Adrenal gland (tissue), 12 donors: ENCODE results near the gene SPIN3. TPM values are rescaled to one million over a fixed set of nuclear protein-coding genes. Genes with fewer than 3 reads are reported as not detected.
"Not testable (repeated sequence)": the region's sequence is repeated elsewhere in the genome, so short reads cannot be mapped to it uniquely, and the experiment has no call there.

Experiments used
- DNase-seq, 7 donors: peaks; one replicate each; pipeline ENCODE4 v3.0.0-alpha.2; 2019 to 2020
- H3K27ac ChIP-seq, 5 donors: fragments of 200-600 bp; sonication (generic) in 4 of 5; 1 replicate in 3 of 5; 2 replicates in 2 of 5; pipeline versions ENCODE4 v1.5.1 to v1.8.0; 2016 to 2020; ENCODE audit warnings: mild to moderate bottlenecking in 1 of 5
- H3K27me3 ChIP-seq: fragments of 200-600 bp; 2 replicates; pipeline ENCODE4 v1.8.0; 2021
- H3K36me3 ChIP-seq, 2 donors: fragments of 200-600 bp; replicated peaks in 1 of 2; 1 replicate in 1 of 2; 2 replicates in 1 of 2; pipeline versions ENCODE4 v1.5.1 to v1.8.0; 2018 to 2022
- H3K4me1 ChIP-seq, 2 donors: fragments of 200-600 bp; replicated peaks in 1 of 2; 1 replicate in 1 of 2; 2 replicates in 1 of 2; pipeline versions ENCODE4 v1.5.1 to v1.8.0; 2018 to 2021
- H3K4me3 ChIP-seq, 4 donors: fragments of 200-600 bp; sonication (generic) in 3 of 4; one replicate each; pipeline ENCODE4 v1.5.1; 2016 to 2018
- H3K9me3 ChIP-seq, 3 donors: fragments of 200-600 bp; sonication (generic) in 1 of 3; replicated peaks in 1 of 3; 1 replicate in 2 of 3; 2 replicates in 1 of 3; pipeline versions ENCODE4 v1.5.1 to v1.8.0; 2016 to 2021
- CTCF ChIP-seq, 6 experiments: fragments of 450-650 bp in 4 of 6; fragments of 200-600 bp in 2 of 6; sonication (generic) in 1 of 6; IDR thresholded peaks; 1 replicate in 5 of 6; 2 replicates in 1 of 6; pipeline versions ENCODE4 v1.5.1 to v1.8.0; 2016 to 2021; ENCODE audit warnings: antibody characterized with exemption in 6 of 6, mild to moderate bottlenecking in 2 of 6, moderate library complexity in 1 of 6
- POLR2A ChIP-seq, 2 donors: fragments of 450-650 bp; IDR thresholded peaks; one replicate each; pipeline ENCODE4 v1.6.1; 2017; ENCODE audit warnings: antibody characterized with exemption in 2 of 2, mild to moderate bottlenecking in 2 of 2, moderate library complexity in 1 of 2
- WGBS, 4 donors: extraction: QIAGEN DNeasy Blood & Tissue Kit in 2 of 4; methylation state at CpG; one replicate each; pipeline versions ENCODE4 v1.1.5 to v1.1.7; 2013 to 2017; 5-methylcytosine and 5-hydroxymethylcytosine counted together
- intact Hi-C, 2 donors: fragments of 100-400 bp; cut with DNase I; formaldehyde crosslinking; loops; one replicate each; pipeline versions ENCODE4 v1.14.1 to v1.15.0; 2022 to 2023
- polyA plus RNA-seq, 3 donors: library from polyadenylated mRNA; stranded (reverse); fragments of 200-250 nt in 2 of 3; fragments of 350-450 nt in 1 of 3; fragmentation: Illumina TruSeq in 1 of 3; extraction: RNeasy Lipid Tissue Mini Kit (QIAGEN cat#74804) in 1 of 3; gene quantifications; one replicate each; pipeline ENCODE4 v1.2.3, GENCODE V29; 2013 to 2014
- total RNA-seq, 9 donors: library from RNA; depleted of rRNA in 4 of 9; stranded (reverse); fragments of >200 nt in 4 of 9; fragments of 120-200 nt in 1 of 9; fragmentation: NEBNext Ultra II Directional in 1 of 9; extraction: Animal tissue kit (Norgen Biotek cat#: 25700) in 1 of 9; gene quantifications; one replicate each; pipeline versions ENCODE4 v1.1.0 to v1.2.4, GENCODE V29; 2013 to 2023
- donor health status: healthy with polysubstance abuse.
- donor health status: Bipolar disorder and iron deficiency.
- donor health status: DM: yes; HTN: yes; CAD: no.
- donor health status: DM: no; HTN: no; CAD: no.
- donor health status: DM: no; HTN: no; CAD: no.
- donor health status: DM: yes; HTN: yes; CAD: no.

SPIN3 gene
- total and polyA plus RNA-seq, 12 donors, result 5.6 to 19.2 (median 10.5) TPM

- no peak overlapping the region for H3K4me3 ChIP-seq
- intact Hi-C loops, result no loop called here
- H3K36me3 ChIP-seq, result no peaks in the 10 kb centered on the region
- no peak for DNase-seq
- 42 to 73% (median 58%) methylated on average over 1 of the region's 1 CpG for WGBS, 4 donors
- peaks cover 6% of the 10 kb centered on the region for H3K27me3 ChIP-seq
- TF ChIP-seq CTCF (IDR thresholded peaks at IDR 0.05) (no peak), POLR2A (IDR thresholded peaks at IDR 0.05) (no peak)
- no peak overlapping the region for H3K27ac ChIP-seq
- no peaks in the 10 kb centered on the region for H3K9me3 ChIP-seq
- no peaks in the 10 kb centered on the region for H3K4me1 ChIP-seq
Observed at GRCh38 chrX:56963377-56963776, 32.0 kb downstream of the SPIN3 start.

GRCh38 chrX:56947699-56948098 lies 47.6 kb downstream of the SPIN3 start:
- TF ChIP-seq CTCF (IDR thresholded peaks at IDR 0.05) (no peak), POLR2A (IDR thresholded peaks at IDR 0.05) (no peak)

GRCh38 chrX:56946201-56946600 lies 49.1 kb downstream of the SPIN3 start:
- H3K36me3 ChIP-seq, H3K9me3 ChIP-seq, H3K4me3 ChIP-seq, H3K4me1 ChIP-seq, H3K27me3 ChIP-seq, intact Hi-C loops, H3K27ac ChIP-seq: not testable (repeated sequence)
- peak; percentile 42 to 74 (median 59) for DNase-seq
- 27 to 80% (median 37%) methylated on average over 1 to 2 of the region's 2 CpGs for WGBS, 4 donors

More at GRCh38 chrX:56947699-56948098, 47.6 kb downstream of the SPIN3 start:
- peak in 2 of 7 donors; percentile 9 to 24 for DNase-seq
- H3K9me3 ChIP-seq, result no peaks in the 10 kb centered on the region
- H3K36me3 ChIP-seq, result no peaks in the 10 kb centered on the region
- H3K4me3 ChIP-seq, result no peak overlapping the region
- intact Hi-C loops, result no loop called here
- WGBS, 4 donors, result 69 to 81% (median 76%) methylated on average over 3 of the region's 3 CpGs
- no peaks in the 10 kb centered on the region for H3K4me1 ChIP-seq
- H3K27ac ChIP-seq, result no peak overlapping the region
- no peaks in the 10 kb centered on the region for H3K27me3 ChIP-seq

GRCh38 chrX:56945226-56945625 lies 50.1 kb downstream of the SPIN3 start:
- H3K27me3 ChIP-seq, H3K27ac ChIP-seq, H3K4me1 ChIP-seq, H3K36me3 ChIP-seq, H3K4me3 ChIP-seq, H3K9me3 ChIP-seq, DNase-seq, intact Hi-C loops: not testable (repeated sequence)
- WGBS, 4 donors, result 76 to 95% (median 87%) methylated on average over 4 of the region's 4 CpGs

GRCh38 chrX:56943264-56943663 lies 52.1 kb downstream of the SPIN3 start:
- WGBS, 4 donors, result 63 to 94% (median 72%) methylated on average over 2 to 3 of the region's 3 CpGs; no CpG with 5 or more reads in 1 of the 4 donors
- intact Hi-C loops, result no loop called here
- Histone ChIP-seq H3K36me3 (no peaks in the 10 kb centered on the region), H3K9me3 (no peaks in the 10 kb centered on the region), H3K4me3 (no peak overlapping the region), H3K27ac (no peak overlapping the region), H3K27me3 (no peaks in the 10 kb centered on the region), H3K4me1 (no peaks in the 10 kb centered on the region)
- TF ChIP-seq CTCF (IDR thresholded peaks at IDR 0.05), result no peak
- no peak for TF ChIP-seq POLR2A (IDR thresholded peaks at IDR 0.05)
- DNase-seq, result no peak

Other genes starting within 250 kb of the SPIN3 start
- gene SPIN2B, start 126.0 kb upstream of the SPIN3 start, total RNA-seq, result 10 to 100 TPM in 4 of 9 donors, 1 to 10 TPM in 5; 2.3 to 12.9 (median 9.9) TPM
- 10 to 100 TPM; 10.5 to 15.5 (median 11.2) TPM for gene SPIN2B, start 126.0 kb upstream of the SPIN3 start, polyA plus RNA-seq
- 1 to 10 TPM in 2 of 9 donors, under 1 TPM in 6, not detected in 1; 0.25 to 2.6 (median 0.43) TPM for gene SPIN2A, start 141.9 kb upstream of the SPIN3 start, total RNA-seq
- gene SPIN2A, start 141.9 kb upstream of the SPIN3 start, polyA plus RNA-seq, result under 1 TPM; 0.26 to 0.91 (median 0.88) TPM